ENCODE data around the gene ADAMTSL1. TPM values are rescaled to one million over a fixed set of nuclear protein-coding genes. Genes with fewer than 3 reads are reported as not detected.

The ADAMTSL1 gene
- total and polyA plus RNA-seq, 2 of the 13 experiments (the other 11 are each of a cell fraction or from before 2014, with no cell fraction given), result not detected

GRCh38 chr9:18438300-18438925 lies 35.5 kb upstream of the ADAMTSL1 start:
- Histone ChIP-seq H3K9ac (ENCODE audit: insufficient read depth, low read depth, low read length) (no peak overlapping the region), H4K20me1 (ENCODE audit: insufficient read depth, low read length) (no peaks in the 10 kb centered on the region), H3K27me3 (ENCODE audit: control insufficient read depth in 1 of 2, insufficient read depth in 2 of 2, low read length in 2 of 2) (0 out of 5 replicates have a peak, but pooled peaks cover 0 to 10% of the 10 kb centered on the region in 2 experiments), H2AFZ (ENCODE audit: low read length) (no peak overlapping the region), H3K4me1 (ENCODE audit: insufficient read depth, low read length) (0 out of 2 replicates have a peak, but pooled peaks cover 14% of the 10 kb centered on the region), H3K4me3 (replicated peaks in 1 of 3; ENCODE audit: insufficient read depth in 1 of 3, low read depth in 2 of 3, low read length in 3 of 3) (peak overlapping the region in 2 of 3 experiments; percentile 12 to 39; a peak in 3 of 6 replicates), H3K79me2 (ENCODE audit: insufficient read depth, low read length) (no peaks in the 10 kb centered on the region), H3K4me2 (ENCODE audit: low read depth, low read length) (peak overlapping the region; percentile 60), H3K27ac (ENCODE audit: extremely low read length, insufficient read depth, low read length) (no peak overlapping the region), H3K36me3 (replicated peaks in 1 of 2; ENCODE audit: control insufficient read depth in 1 of 2, insufficient read depth in 2 of 2, low read length in 2 of 2) (no peaks in the 10 kb centered on the region), H3K9me3 (ENCODE audit: low read length) (no peaks in the 10 kb centered on the region)
- CTCF ChIA-PET (ENCODE audit: low intra/inter-chr PET ratio, low total read pairs), result no interaction called here
- POLR2A ChIA-PET, result no interaction called here
- ATAC-seq, result peak; percentile 90
- WGBS (ENCODE audit: low lambda C conversion rate), result 8% methylated on average over 21 of the region's 31 CpGs
- intact Hi-C loops (cut with micrococcal nuclease; ENCODE audit: unreplicated experiment), result no loop called here
- in situ Hi-C loops (cut with HindIII; ENCODE audit: extremely low pct_ligation_motif_present, low pct_unique_long_range_greater_than_20kb), result no loop called here
- no peak for FAIRE-seq
- no peak for DNase-seq (ENCODE audit: low spot score)
- BruUV-seq (replicated peaks), result no TSS peak
- TF ChIP-seq, protein P1, sequence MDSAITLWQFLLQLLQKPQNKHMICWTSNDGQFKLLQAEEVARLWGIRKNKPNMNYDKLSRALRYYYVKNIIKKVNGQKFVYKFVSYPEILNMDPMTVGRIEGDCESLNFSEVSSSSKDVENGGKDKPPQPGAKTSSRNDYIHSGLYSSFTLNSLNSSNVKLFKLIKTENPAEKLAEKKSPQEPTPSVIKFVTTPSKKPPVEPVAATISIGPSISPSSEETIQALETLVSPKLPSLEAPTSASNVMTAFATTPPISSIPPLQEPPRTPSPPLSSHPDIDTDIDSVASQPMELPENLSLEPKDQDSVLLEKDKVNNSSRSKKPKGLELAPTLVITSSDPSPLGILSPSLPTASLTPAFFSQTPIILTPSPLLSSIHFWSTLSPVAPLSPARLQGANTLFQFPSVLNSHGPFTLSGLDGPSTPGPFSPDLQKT (CRISPR knock-in tag; IDR thresholded peaks at IDR 0.05; ENCODE audit: borderline replicate concordance), result no peak
- TF ChIP-seq ZNF121 (CRISPR knock-in tag; IDR thresholded peaks at IDR 0.05) (no peak), NFATC3 (CRISPR knock-in tag; IDR thresholded peaks at IDR 0.05) (no peak), SRSF4 (IDR thresholded peaks at IDR 0.05; ENCODE audit: low read depth, low read length, poor library complexity, severe bottlenecking) (no peak), KDM5B (CRISPR knock-in tag; IDR thresholded peaks at IDR 0.05; ENCODE audit: borderline replicate concordance) (0 out of 2 replicates have a peak, but pooled peaks have one; percentile 28), EP300 (IDR thresholded peaks at IDR 0.05; ENCODE audit: low read depth in 2 of 2, low read length in 2 of 2) (no peak), EP300 (CRISPR knock-in tag; IDR thresholded peaks at IDR 0.05; ENCODE audit: borderline replicate concordance) (no peak), TBX3 (IDR thresholded peaks at IDR 0.05; ENCODE audit: borderline replicate concordance) (no peak), HOXA5 (CRISPR knock-in tag; IDR thresholded peaks at IDR 0.05) (no peak), JUNB (CRISPR knock-in tag; IDR thresholded peaks at IDR 0.05; ENCODE audit: borderline replicate concordance) (no peak), MYNN (CRISPR knock-in tag; IDR thresholded peaks at IDR 0.05; ENCODE audit: low read depth) (no peak), YY1 (IDR thresholded peaks at IDR 0.05; ENCODE audit: insufficient read depth, insufficient replicate concordance, low read depth, low read length) (peak; percentile 21), RELA (CRISPR knock-in tag; IDR thresholded peaks at IDR 0.05) (no peak), ZSCAN30 (CRISPR knock-in tag; IDR thresholded peaks at IDR 0.05) (no peak), TAF15 (IDR thresholded peaks at IDR 0.05; ENCODE audit: low read depth, low read length, poor library complexity, severe bottlenecking) (no peak), ZNF143 (CRISPR knock-in tag; IDR thresholded peaks at IDR 0.05) (no peak)
- TF ChIP-seq, protein P2, sequence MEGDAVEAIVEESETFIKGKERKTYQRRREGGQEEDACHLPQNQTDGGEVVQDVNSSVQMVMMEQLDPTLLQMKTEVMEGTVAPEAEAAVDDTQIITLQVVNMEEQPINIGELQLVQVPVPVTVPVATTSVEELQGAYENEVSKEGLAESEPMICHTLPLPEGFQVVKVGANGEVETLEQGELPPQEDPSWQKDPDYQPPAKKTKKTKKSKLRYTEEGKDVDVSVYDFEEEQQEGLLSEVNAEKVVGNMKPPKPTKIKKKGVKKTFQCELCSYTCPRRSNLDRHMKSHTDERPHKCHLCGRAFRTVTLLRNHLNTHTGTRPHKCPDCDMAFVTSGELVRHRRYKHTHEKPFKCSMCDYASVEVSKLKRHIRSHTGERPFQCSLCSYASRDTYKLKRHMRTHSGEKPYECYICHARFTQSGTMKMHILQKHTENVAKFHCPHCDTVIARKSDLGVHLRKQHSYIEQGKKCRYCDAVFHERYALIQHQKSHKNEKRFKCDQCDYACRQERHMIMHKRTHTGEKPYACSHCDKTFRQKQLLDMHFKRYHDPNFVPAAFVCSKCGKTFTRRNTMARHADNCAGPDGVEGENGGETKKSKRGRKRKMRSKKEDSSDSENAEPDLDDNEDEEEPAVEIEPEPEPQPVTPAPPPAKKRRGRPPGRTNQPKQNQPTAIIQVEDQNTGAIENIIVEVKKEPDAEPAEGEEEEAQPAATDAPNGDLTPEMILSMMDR (CRISPR knock-in tag; IDR thresholded peaks at IDR 0.05), result peak; percentile 55
- TF ChIP-seq, protein P3, sequence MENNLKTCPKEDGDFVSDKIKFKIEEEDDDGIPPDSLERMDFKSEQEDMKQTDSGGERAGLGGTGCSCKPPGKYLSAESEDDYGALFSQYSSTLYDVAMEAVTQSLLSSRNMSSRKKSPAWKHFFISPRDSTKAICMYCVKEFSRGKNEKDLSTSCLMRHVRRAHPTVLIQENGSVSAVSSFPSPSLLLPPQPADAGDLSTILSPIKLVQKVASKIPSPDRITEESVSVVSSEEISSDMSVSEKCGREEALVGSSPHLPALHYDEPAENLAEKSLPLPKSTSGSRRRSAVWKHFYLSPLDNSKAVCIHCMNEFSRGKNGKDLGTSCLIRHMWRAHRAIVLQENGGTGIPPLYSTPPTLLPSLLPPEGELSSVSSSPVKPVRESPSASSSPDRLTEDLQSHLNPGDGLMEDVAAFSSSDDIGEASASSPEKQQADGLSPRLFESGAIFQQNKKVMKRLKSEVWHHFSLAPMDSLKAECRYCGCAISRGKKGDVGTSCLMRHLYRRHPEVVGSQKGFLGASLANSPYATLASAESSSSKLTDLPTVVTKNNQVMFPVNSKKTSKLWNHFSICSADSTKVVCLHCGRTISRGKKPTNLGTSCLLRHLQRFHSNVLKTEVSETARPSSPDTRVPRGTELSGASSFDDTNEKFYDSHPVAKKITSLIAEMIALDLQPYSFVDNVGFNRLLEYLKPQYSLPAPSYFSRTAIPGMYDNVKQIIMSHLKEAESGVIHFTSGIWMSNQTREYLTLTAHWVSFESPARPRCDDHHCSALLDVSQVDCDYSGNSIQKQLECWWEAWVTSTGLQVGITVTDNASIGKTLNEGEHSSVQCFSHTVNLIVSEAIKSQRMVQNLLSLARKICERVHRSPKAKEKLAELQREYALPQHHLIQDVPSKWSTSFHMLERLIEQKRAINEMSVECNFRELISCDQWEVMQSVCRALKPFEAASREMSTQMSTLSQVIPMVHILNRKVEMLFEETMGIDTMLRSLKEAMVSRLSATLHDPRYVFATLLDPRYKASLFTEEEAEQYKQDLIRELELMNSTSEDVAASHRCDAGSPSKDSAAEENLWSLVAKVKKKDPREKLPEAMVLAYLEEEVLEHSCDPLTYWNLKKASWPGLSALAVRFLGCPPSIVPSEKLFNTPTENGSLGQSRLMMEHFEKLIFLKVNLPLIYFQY (CRISPR knock-in tag; IDR thresholded peaks at IDR 0.05; ENCODE audit: borderline replicate concordance), result no peak

Data from HepG2 (cell line).